CD14-positive monocyte (primary cell): Measurements from ENCODE around the gene CDKAL1. TPM values are rescaled to one million over a fixed set of nuclear protein-coding genes. Genes with fewer than 3 reads are reported as not detected.

Experiments used
- DNase-seq, 3 donors: peaks; one replicate each; pipeline ENCODE4 v3.0.0-alpha.2; 2011 to 2022
- H2AFZ ChIP-seq: 2 replicates; pipeline ENCODE4 v1.6.0; 2012; ENCODE audit warnings: mild to moderate bottlenecking, low read depth, low read length, inconsistent platforms; ENCODE audit not compliant: insufficient read depth, poor library complexity, severe bottlenecking
- H3K27ac ChIP-seq, 2 donors: 1 replicate in 1 of 2; 2 replicates in 1 of 2; pipeline ENCODE4 v1.5.1; 2012 to 2013; ENCODE audit warnings: low read length in 2 of 2, control low read depth in 1 of 2, inconsistent platforms in 1 of 2, low read depth in 1 of 2, mild to moderate bottlenecking in 1 of 2
- H3K27me3 ChIP-seq, 2 donors: one replicate each; pipeline versions ENCODE4 v1.6.0 to v1.6.1; 2011 to 2013; ENCODE audit warnings: low read length in 2 of 2; ENCODE audit not compliant: control insufficient read depth in 2 of 2, insufficient read depth in 2 of 2
- H3K36me3 ChIP-seq, 2 donors: replicated peaks in 1 of 2; 1 replicate in 1 of 2; 2 replicates in 1 of 2; pipeline versions ENCODE4 v1.5.1 to v1.6.1; 2012 to 2013; ENCODE audit warnings: low read length in 2 of 2, control low read depth in 1 of 2, inconsistent platforms in 1 of 2, mild to moderate bottlenecking in 1 of 2; ENCODE audit not compliant: insufficient read depth in 2 of 2, control insufficient read depth in 1 of 2
- H3K4me1 ChIP-seq, 2 donors: 1 replicate in 1 of 2; 2 replicates in 1 of 2; pipeline versions ENCODE4 v1.5.1 to v1.6.1; 2012 to 2013; ENCODE audit warnings: low read length in 2 of 2, control low read depth in 1 of 2, inconsistent platforms in 1 of 2, mild to moderate bottlenecking in 1 of 2, moderate library complexity in 1 of 2; ENCODE audit not compliant: insufficient read depth in 2 of 2, control insufficient read depth in 1 of 2
- H3K4me2 ChIP-seq: replicated peaks from 2 replicates; pipeline ENCODE3; 2012; ENCODE audit warnings: low read length, moderate library complexity, mild to moderate bottlenecking; ENCODE audit not compliant: poor library complexity, severe bottlenecking; ENCODE audit errors: extremely low read depth
- H3K4me3 ChIP-seq, 3 experiments: fragments of 200-600 bp in 1 of 3; sonication (generic) in 1 of 3; replicated peaks in 1 of 3; 1 replicate in 2 of 3; 2 replicates in 1 of 3; pipeline ENCODE4 v1.5.1; 2011 to 2013; ENCODE audit warnings: low read length in 3 of 3, mild to moderate bottlenecking in 3 of 3, control low read depth in 2 of 3, low read depth in 2 of 3, inconsistent platforms in 1 of 3, moderate library complexity in 1 of 3
- H3K79me2 ChIP-seq: 2 replicates; pipeline ENCODE4 v1.6.0; 2012; ENCODE audit warnings: mild to moderate bottlenecking, control low read depth, inconsistent platforms, low read length, moderate library complexity; ENCODE audit not compliant: insufficient read depth
- H3K9ac ChIP-seq: 2 replicates; pipeline ENCODE4 v1.6.0; 2017; ENCODE audit warnings: low read length, mild to moderate bottlenecking; ENCODE audit not compliant: insufficient read depth, poor library complexity, severe bottlenecking
- H3K9me3 ChIP-seq, 2 donors: replicated peaks in 1 of 2; 1 replicate in 1 of 2; 2 replicates in 1 of 2; pipeline versions ENCODE4 v1.5.1 to v1.6.1; 2012 to 2013; ENCODE audit warnings: low read length in 2 of 2, control low read depth in 1 of 2; ENCODE audit not compliant: control insufficient read depth in 1 of 2, insufficient read depth in 1 of 2
- H4K20me1 ChIP-seq: 2 replicates; pipeline ENCODE4 v1.6.0; 2012; ENCODE audit warnings: mild to moderate bottlenecking, low read length, control low read depth, moderate library complexity; ENCODE audit not compliant: insufficient read depth
- H3K27ac Mint-ChIP-seq, 7 donors: one replicate each; pipeline ENCODE4 v1.8.0; 2020; ENCODE audit warnings: mild to moderate bottlenecking in 7 of 7, mixed read lengths in 7 of 7, moderate library complexity in 6 of 7, inconsistent platforms in 2 of 7
- H3K27me3 Mint-ChIP-seq, 3 donors: one replicate each; pipeline ENCODE4 v1.8.0; 2021 to 2022; ENCODE audit warnings: low read depth in 3 of 3, mild to moderate bottlenecking in 3 of 3, mixed read lengths in 3 of 3, moderate library complexity in 3 of 3, inconsistent platforms in 1 of 3
- H3K36me3 Mint-ChIP-seq, 2 donors: one replicate each; pipeline ENCODE4 v1.8.0; 2020; ENCODE audit warnings: mixed read lengths in 2 of 2, inconsistent platforms in 1 of 2, mild to moderate bottlenecking in 1 of 2
- H3K4me1 Mint-ChIP-seq: one replicate; pipeline ENCODE4 v1.8.0; 2020; ENCODE audit warnings: mild to moderate bottlenecking, mixed read lengths
- H3K4me3 Mint-ChIP-seq, 2 donors: one replicate each; pipeline ENCODE4 v1.8.0; 2020; ENCODE audit warnings: mild to moderate bottlenecking in 2 of 2, mixed read lengths in 2 of 2, moderate library complexity in 1 of 2
- H3K9me3 Mint-ChIP-seq, 7 donors: one replicate each; pipeline ENCODE4 v1.8.0; 2020 to 2022; ENCODE audit warnings: mixed read lengths in 7 of 7, mild to moderate bottlenecking in 6 of 7, moderate library complexity in 6 of 7, inconsistent platforms in 2 of 7
- CTCF ChIP-seq: fragments of 200-600 bp; IDR thresholded peaks from one replicate; pipeline ENCODE4 v1.8.0; 2022; ENCODE audit warnings: antibody characterized with exemption, mild to moderate bottlenecking
- WGBS: methylation state at CpG from one replicate; pipeline ENCODE4 v1.1.5; 2013; ENCODE audit warnings: missing lambda C conversion rate; ENCODE audit not compliant: insufficient coverage; 5-methylcytosine and 5-hydroxymethylcytosine counted together
- intact Hi-C, 2 donors: fragments of 100-400 bp; cut with micrococcal nuclease; formaldehyde crosslinking; loops; one replicate each; pipeline versions ENCODE4 v1.15.0 to v1.15.1; 2023
- polyA plus RNA-seq, 3 donors: library from polyadenylated mRNA; depleted of rRNA in 1 of 3; unstranded in 2 of 3; stranded (reverse) in 1 of 3; fragments of 300-500 nt in 2 of 3; fragments of >200 nt in 1 of 3; fragmentation: Illumina TruSeq in 2 of 3; gene quantifications; 1 replicate in 2 of 3; 2 replicates in 1 of 3; pipeline ENCODE4 v1.2.3, GENCODE V29; 2012 to 2021

Gene CDKAL1
- polyA plus RNA-seq, 3 donors, result 3.2 to 12.4 (median 8.3) TPM

GRCh38 chr6:21262504-21262903, 728.2 kb downstream of the CDKAL1 start:
- WGBS, result 61% methylated on average over 2 of the region's 5 CpGs
- intact Hi-C loops, result no loop called here

GRCh38 chr6:21263531-21264287, 729.5 kb downstream of the CDKAL1 start:
- peaks cover 0 to 2% (median 2%) of the 10 kb centered on the region in 3 donors for H3K27me3 Mint-ChIP-seq
- intact Hi-C loops, result no loop called here
- H3K9me3 ChIP-seq, result peaks cover 7 to 13% of the 10 kb centered on the region in 2 donors
- H3K36me3 Mint-ChIP-seq, result no peaks in the 10 kb centered on the region
- H3K27me3 ChIP-seq, result no peaks in the 10 kb centered on the region
- no peak overlapping the region for H3K27ac Mint-ChIP-seq
- DNase-seq, result no peak
- H3K9ac ChIP-seq, result no peak overlapping the region
- no peak for TF ChIP-seq CTCF
- H3K9me3 Mint-ChIP-seq, result peaks cover 4 to 11% (median 8%) of the 10 kb centered on the region in 7 donors
- no peak overlapping the region for H3K4me2 ChIP-seq
- no peaks in the 10 kb centered on the region for H3K79me2 ChIP-seq
- WGBS, result 78% methylated on average over 16 of the region's 18 CpGs
- peaks cover 4% of the 10 kb centered on the region for H3K4me1 Mint-ChIP-seq
- H3K36me3 ChIP-seq, result no peaks in the 10 kb centered on the region
- H2AFZ ChIP-seq, result no peak overlapping the region
- H4K20me1 ChIP-seq, result no peaks in the 10 kb centered on the region
- no peak overlapping the region for H3K27ac ChIP-seq
- H3K4me3 Mint-ChIP-seq, result no peak overlapping the region
- no peak overlapping the region for H3K4me3 ChIP-seq
- H3K4me1 ChIP-seq, result no peaks in the 10 kb centered on the region

More at GRCh38 chr6:21262504-21262903, 728.2 kb downstream of the CDKAL1 start:
- Mint-ChIP-seq H3K4me3 (no peak overlapping the region), H3K9me3 (peaks cover 2 to 11% (median 7%) of the 10 kb centered on the region in 7 donors), H3K4me1 (peaks cover 4% of the 10 kb centered on the region), H3K27me3 (peaks cover 0 to 3% (median 0%) of the 10 kb centered on the region in 3 donors), H3K27ac (no peak overlapping the region), H3K36me3 (no peaks in the 10 kb centered on the region)
- no peak overlapping the region for H3K4me3 ChIP-seq
- no peaks in the 10 kb centered on the region for H3K36me3 ChIP-seq
- H3K79me2 ChIP-seq, result no peaks in the 10 kb centered on the region
- TF ChIP-seq CTCF, result no peak
- no peak overlapping the region for H2AFZ ChIP-seq
- no peaks in the 10 kb centered on the region for H3K4me1 ChIP-seq
- peaks cover 7 to 13% of the 10 kb centered on the region in 2 donors for H3K9me3 ChIP-seq
- DNase-seq, result no peak
- no peak overlapping the region for H3K27ac ChIP-seq
- H3K27me3 ChIP-seq, result no peaks in the 10 kb centered on the region
- H3K9ac ChIP-seq, result no peak overlapping the region
- H4K20me1 ChIP-seq, result no peaks in the 10 kb centered on the region
- no peak overlapping the region for H3K4me2 ChIP-seq
